Activated T-cell treated with anti-CD3 and anti-CD28 coated beads, Interleukin-2, amount 50 U/mL, for 1 hour (primary cell): Measurements from ENCODE around the gene OR2L13.
"Not testable (repeated sequence)": the region's sequence is repeated elsewhere in the genome, so short reads cannot be mapped to it uniquely, and the experiment has no call there.

Experiments
- DNase-seq: peaks from one replicate; pipeline ENCODE4 v3.0.0-alpha.2; 2020

The OR2L13 gene

DNA sequence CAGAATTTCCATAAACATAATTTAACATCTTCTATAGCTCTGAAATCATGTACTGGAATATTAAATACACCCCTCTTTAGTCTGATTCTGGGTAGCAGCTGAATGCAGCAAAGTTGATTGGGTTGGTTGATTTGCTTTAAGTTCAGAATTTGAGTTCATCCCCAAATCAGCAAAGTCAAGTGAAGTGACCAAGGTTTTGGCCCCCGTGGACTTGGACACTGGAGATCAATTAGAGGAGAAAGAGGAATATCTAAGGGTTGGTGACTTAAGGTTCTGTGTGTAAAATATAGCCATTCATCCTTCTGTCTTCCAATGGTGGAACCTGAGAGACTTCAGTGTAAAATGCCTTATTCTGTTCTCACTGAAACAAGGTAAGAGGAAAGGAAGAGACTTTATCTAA lies at the start of gene OR2L13:
Gene OR2L13, plus strand, starts transcription at position 301 of the 400 bp plus-strand sequence. CDS start 4,192 bp downstream, outside the sequence.
- no peak for DNase-seq

DNA sequence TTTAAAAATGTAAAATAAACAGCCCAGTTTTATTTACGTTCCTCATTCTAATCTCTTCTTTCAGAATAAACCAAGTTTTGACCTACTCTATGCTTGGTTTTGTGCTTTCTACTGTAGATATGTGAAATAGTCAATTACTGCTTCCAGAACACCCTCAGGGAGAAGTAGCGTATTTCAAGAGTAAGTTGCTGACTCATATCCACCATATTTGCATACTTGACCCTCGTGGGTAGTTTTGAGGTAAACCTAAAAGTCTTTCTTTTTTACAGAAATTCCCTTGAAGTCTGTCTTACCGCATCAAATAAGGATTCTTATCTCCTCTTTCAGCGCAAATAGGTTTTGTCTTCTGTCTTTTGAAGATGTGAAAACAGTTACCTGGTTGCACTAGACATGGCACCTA lies 49.8 kb upstream of the OR2L13 start:
- no peak for DNase-seq

- no peak for DNase-seq
Observed at GRCh38 chr1:248046536-248046935, 48.4 kb upstream of the OR2L13 start, which contains the start of gene OR2L3. Gene OR2L3, plus strand, starts transcription at chr1:248046836. Its CDS starts 13,846 bp downstream, at chr1:248060682.

DNA sequence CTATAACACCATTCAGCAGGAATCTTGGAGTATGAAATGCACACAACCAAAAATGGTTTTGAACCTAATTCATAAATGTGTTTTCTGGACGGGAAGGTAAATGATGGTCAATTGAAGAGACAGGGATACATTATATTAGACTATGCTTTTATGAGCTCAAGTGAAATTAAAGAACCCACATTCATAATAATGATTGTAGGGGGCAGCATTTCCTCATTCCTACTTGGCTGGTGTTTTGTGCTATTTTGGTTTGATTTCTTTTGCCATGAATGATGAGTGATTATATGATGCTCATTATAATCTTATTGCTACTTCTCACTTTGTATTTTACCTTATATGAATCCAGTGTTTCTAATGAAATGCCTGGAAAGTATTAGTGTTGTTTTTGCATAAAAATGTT lies 48.0 kb upstream of the OR2L13 start:
- DNase-seq: no peak

GRCh38 chr1:248054671-248055070 lies 40.3 kb upstream of the OR2L13 start:
- no peak for DNase-seq

DNA sequence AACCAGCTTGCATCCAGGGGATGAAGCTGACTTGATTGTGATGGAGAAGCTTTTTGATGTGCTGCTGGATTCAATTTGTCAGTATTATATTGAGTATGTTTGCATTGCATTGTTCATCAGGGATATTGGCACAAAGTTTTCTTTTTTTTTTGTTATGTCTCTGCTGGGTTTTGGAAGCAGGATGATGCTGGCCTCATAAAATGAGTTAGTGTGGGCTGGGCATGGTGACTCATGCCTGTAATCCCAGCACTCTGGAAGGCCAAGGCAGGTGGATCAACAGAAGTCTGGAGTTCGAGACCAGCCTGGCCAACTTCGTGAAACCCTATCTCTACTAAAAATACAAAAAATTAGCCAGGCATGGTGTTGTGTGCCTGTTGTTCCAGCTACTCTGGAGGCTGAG lies 39.7 kb upstream of the OR2L13 start:
- no peak for DNase-seq

GRCh38 chr1:248065071-248065470 lies 29.9 kb upstream of the OR2L13 start:
- DNase-seq: no peak

GRCh38 chr1:248065604-248066003 lies 29.4 kb upstream of the OR2L13 start:
- no peak for DNase-seq

GRCh38 chr1:248083864-248084263 lies 11.1 kb upstream of the OR2L13 start:
- not testable (repeated sequence) for DNase-seq

DNA sequence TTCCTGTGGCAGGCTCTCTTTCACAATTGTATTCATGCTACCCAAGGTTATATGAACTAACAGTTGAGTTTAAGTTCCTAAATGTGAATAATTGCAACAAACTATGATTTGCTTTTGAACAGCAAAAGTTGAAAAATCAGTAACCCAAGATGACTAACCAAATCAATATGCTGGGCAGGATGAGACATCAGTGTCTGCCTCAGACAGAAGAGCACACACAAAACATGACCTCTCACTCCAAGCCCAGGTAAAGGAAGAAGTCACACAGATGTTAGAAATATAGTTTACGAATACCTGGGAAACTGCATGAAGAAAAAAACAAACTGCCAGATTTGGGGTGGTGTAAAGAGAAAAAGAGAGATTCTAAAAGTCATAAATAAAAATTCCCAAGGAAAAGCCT lies 3.5 kb downstream of the OR2L13 start:
- DNase-seq: no peak

- DNase-seq: no peak
Observed at GRCh38 chr1:248102847-248103246, 7.9 kb downstream of the OR2L13 start.

DNA sequence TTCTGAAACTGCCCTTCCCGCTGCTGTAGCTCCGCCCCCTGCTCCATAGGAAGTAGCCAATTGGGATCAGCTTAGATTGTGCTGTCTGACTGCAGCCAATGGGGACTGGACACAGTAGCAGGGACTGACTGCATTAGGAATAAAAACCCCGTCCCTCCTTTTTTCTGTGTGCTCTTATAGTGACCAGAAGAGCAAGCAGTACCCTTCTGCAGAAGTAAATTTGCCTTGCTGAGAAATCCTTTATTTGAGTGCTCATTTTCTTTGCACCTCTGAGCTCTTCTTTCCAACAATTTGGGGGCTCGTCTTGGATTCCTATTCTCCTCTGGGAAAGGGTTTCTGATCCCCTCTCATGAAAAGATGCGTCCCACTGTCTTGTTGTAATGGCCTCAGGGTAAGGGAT lies 16.2 kb downstream of the OR2L13 start:
- no peak for DNase-seq

GRCh38 chr1:248114890-248115289 lies 19.9 kb downstream of the OR2L13 start:
- no peak for DNase-seq

DNA sequence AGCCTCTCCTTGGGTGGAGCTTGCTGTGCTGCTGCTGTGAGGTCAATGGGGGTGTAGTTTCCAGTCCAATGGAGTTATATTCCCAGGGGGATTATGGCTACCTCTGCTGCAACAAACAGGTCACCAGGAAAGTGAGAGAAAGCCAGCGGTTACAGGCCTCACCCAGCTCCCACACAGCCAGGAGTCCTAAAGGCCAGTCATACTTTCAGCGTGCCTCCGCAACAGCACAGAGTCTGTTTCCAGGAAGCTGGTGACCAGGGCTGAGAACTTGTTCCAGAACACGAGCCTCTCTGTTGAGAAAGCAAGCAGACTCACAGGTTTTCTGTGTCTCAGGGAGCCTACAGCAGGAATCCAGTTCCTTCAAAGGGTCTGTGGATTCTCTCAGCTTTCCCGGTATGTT lies 32.7 kb downstream of the OR2L13 start:
- DNase-seq: no peak

- no peak for DNase-seq
Observed at GRCh38 chr1:248136811-248137210, 41.8 kb downstream of the OR2L13 start.

GRCh38 chr1:248140846-248141245 lies 45.9 kb downstream of the OR2L13 start:
- DNase-seq: no peak

DNA sequence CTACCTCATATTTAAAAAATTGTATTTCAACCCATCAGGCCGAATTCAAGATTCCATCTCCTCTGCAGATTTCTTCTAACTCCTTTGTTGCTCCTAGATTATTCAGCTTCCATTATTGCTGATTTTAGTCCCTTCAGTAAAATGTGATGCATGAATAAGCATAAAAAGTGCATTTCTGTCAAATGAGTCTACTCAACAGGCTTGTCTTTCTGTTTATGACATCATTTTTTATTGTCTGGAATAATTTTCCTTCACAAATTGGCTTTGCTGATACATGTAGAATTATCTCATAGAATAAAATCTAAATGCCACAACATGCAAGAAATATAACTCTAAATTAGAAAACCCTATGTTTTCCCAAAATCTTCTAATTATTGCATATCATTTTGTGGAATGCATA lies 48.3 kb downstream of the OR2L13 start:
- no peak for DNase-seq

GRCh38 chr1:248144513-248145198 lies 49.7 kb downstream of the OR2L13 start, which contains the start of gene OR2M5:
Gene OR2M5, plus strand, starts transcription at chr1:248145148. Its CDS starts 0 bp downstream, at chr1:248145148.
- DNase-seq: no peak
